SKM-1 treated with dmso at 0.1 percent for 144 hours (cell line): ENCODE results near the gene VPS13C.

Experiments
- DNase-seq: peaks from one replicate; lab custom pipeline; 2025; ENCODE audit not compliant: unreplicated experiment; lab: John Stamatoyannopoulos, UW

Gene VPS13C

GRCh38 chr15:61943992-61944391, 116.3 kb downstream of the VPS13C start:
- no peak for DNase-seq

GRCh38 chr15:61938249-61938648, 122.0 kb downstream of the VPS13C start:
- no peak for DNase-seq

- no peak for DNase-seq
Observed at GRCh38 chr15:61936528-61937195, 123.6 kb downstream of the VPS13C start.

GRCh38 chr15:61935493-61935892, 124.8 kb downstream of the VPS13C start:
- no peak for DNase-seq

- no peak for DNase-seq
Observed at GRCh38 chr15:61929452-61929851, 130.8 kb downstream of the VPS13C start.

- no peak for DNase-seq
Observed at GRCh38 chr15:61923173-61923572, 137.1 kb downstream of the VPS13C start.

- DNase-seq: no peak
Observed at GRCh38 chr15:61921093-61921492, 139.2 kb downstream of the VPS13C start.

- DNase-seq: no peak
Observed at GRCh38 chr15:61917457-61917856, 142.8 kb downstream of the VPS13C start.

- no peak for DNase-seq
Observed at GRCh38 chr15:61916104-61916503, 144.1 kb downstream of the VPS13C start.

GRCh38 chr15:61915640-61916039, 144.6 kb downstream of the VPS13C start:
- DNase-seq: no peak

- no peak for DNase-seq
Observed at GRCh38 chr15:61910839-61911369, 149.3 kb downstream of the VPS13C start.

GRCh38 chr15:61908241-61908640, 152.0 kb downstream of the VPS13C start:
- DNase-seq: no peak

GRCh38 chr15:61907753-61908086, 152.5 kb downstream of the VPS13C start:
- no peak for DNase-seq

GRCh38 chr15:61906961-61907752, 153.1 kb downstream of the VPS13C start:
- no peak for DNase-seq

GRCh38 chr15:61893146-61893545, 167.1 kb downstream of the VPS13C start:
- DNase-seq: no peak

GRCh38 chr15:61892140-61892539, 168.1 kb downstream of the VPS13C start:
- DNase-seq: no peak

- no peak for DNase-seq
Observed at GRCh38 chr15:61890106-61890505, 170.1 kb downstream of the VPS13C start.

- no peak for DNase-seq
Observed at GRCh38 chr15:61889706-61890105, 170.5 kb downstream of the VPS13C start.

- DNase-seq: no peak
Observed at GRCh38 chr15:61888074-61888780, 172.0 kb downstream of the VPS13C start.

GRCh38 chr15:61880084-61880483, 180.2 kb downstream of the VPS13C start:
- DNase-seq: no peak

GRCh38 chr15:61879219-61879618, 181.0 kb downstream of the VPS13C start:
- DNase-seq: no peak
